ENCODE measurements around the gene COL27A1. TPM values are rescaled to one million over a fixed set of nuclear protein-coding genes. Genes with fewer than 3 reads are reported as not detected.

COL27A1 gene
- total and polyA plus RNA-seq, 12 donors: 3.0 to 99.8 (median 11.9) TPM

GRCh38 chr9:114294664-114295063, 139.3 kb downstream of the COL27A1 start:
- no peaks in the 10 kb centered on the region for H3K4me1 ChIP-seq (replicated peaks in 1 of 2)
- TF ChIP-seq POLR2A (IDR thresholded peaks at IDR 0.05) (no peak), CTCF (IDR thresholded peaks at IDR 0.05) (no peak)
- H3K27ac ChIP-seq: no peak overlapping the region
- peaks cover 0 to 5% (median 0%) of the 10 kb centered on the region in 3 donors for H3K9me3 ChIP-seq (replicated peaks in 1 of 3)
- intact Hi-C loops (cut with DNase I): no loop called here
- H3K4me3 ChIP-seq: no peak overlapping the region
- H3K27me3 ChIP-seq: no peaks in the 10 kb centered on the region
- peaks cover 0 to 15% of the 10 kb centered on the region in 2 donors for H3K36me3 ChIP-seq (replicated peaks in 1 of 2)
- no peak for DNase-seq

GRCh38 chr9:114296338-114296737, 141.0 kb downstream of the COL27A1 start:
- peaks cover 0 to 5% (median 0%) of the 10 kb centered on the region in 3 donors for H3K9me3 ChIP-seq (replicated peaks in 1 of 3)
- DNase-seq: no peak
- peaks cover 0 to 19% of the 10 kb centered on the region in 2 donors for H3K36me3 ChIP-seq (replicated peaks in 1 of 2)
- H3K4me1 ChIP-seq (replicated peaks in 1 of 2): no peaks in the 10 kb centered on the region
- intact Hi-C loops (cut with DNase I): no loop called here
- H3K27ac ChIP-seq: no peak overlapping the region
- H3K27me3 ChIP-seq: no peaks in the 10 kb centered on the region
- no peak overlapping the region for H3K4me3 ChIP-seq
- WGBS, 4 donors: 96 to 100% (median 98%) methylated on average over 1 of the region's 1 CpG
- TF ChIP-seq CTCF (IDR thresholded peaks at IDR 0.05) (no peak), POLR2A (IDR thresholded peaks at IDR 0.05) (no peak)

DNA sequence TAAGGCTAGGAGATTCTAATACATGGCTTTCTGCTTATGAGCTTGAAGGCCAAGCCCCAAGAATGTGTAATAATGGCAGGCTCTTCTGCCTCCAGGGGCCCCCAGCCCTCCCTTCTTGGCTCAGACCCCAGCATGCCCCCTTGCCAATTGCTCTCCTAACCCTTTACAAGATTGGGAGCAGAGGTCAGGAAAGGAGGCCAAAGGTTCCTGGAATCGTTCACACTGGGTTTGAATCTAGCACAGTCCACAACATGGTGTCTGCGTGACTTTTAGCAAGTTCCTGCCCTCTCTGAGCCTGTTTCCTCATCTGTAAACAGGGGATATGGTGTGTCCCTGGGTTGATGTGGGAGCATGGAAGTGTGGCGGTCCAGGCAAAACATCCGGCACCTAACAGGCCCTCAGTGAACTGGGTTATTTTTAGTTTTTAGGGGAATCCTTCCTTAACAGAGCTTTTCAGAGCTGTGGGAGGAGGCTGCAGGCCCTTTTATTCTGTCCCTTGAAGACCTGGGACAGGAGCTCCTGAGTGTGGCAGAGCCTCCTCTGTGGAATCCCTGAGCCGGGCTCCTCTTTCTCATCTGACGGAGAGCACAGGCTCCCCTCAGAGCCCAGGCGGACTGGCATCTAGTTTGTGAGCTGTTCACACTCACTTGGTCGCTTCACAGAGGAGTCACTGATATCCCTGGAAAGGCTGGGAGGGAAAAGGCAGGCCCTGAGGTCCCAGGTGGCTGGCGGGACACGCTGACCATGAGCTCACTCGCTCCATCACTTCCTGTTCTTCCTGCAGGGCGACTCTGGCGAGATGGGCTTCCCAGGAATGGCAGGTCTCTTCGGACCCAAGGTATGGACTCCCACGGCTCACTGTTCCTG, 144.2 kb downstream of the COL27A1 start:
- Histone ChIP-seq H3K36me3 (replicated peaks in 1 of 2) (peaks cover 0 to 19% of the 10 kb centered on the region in 2 donors), H3K4me3 (no peak overlapping the region), H3K9me3 (replicated peaks in 1 of 3) (peaks cover 0 to 5% (median 0%) of the 10 kb centered on the region in 3 donors), H3K4me1 (replicated peaks in 1 of 2) (no peaks in the 10 kb centered on the region), H3K27me3 (no peaks in the 10 kb centered on the region), H3K27ac (no peak overlapping the region)
- TF ChIP-seq POLR2A (IDR thresholded peaks at IDR 0.05) (no peak), CTCF (IDR thresholded peaks at IDR 0.05) (no peak)
- 87 to 91% (median 88%) methylated on average over 12 to 15 of the region's 15 CpGs for WGBS, 4 donors
- intact Hi-C loops (cut with DNase I): no loop called here
- DNase-seq: peak in 5 of 7 donors; percentile 9 to 41 (median 10)

DNA sequence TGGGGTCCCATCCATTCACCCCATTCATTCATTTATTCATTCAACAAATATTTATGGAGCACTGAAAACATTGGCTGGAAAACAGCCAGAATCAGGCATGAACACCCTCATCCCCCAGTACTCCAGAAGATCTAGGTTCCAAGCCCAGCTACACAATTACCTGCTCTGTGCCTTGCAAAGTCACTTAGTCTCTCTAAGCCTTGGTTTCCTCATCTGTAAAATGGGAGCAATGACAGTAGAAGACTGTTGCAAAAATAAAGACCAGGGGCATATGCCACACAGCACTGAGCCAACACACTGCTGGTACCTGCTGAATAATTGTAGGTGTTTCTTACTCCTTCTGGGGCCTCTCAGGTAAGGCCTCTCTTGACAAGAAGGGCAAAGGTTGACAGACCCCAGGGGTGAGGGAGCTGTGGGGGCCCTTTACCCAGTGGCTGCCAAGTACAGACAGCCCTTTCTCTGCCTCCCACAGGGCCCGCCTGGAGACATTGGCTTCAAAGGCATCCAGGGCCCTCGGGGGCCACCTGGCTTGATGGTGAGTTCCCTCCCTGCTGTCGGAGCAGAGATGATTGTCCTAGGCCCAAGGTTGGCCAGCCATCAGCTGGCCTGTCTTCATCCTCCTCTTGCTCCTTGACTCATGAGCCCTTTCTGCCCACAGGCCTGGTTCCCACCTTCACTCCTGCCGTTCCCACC, 145.0 kb downstream of the COL27A1 start:
- intact Hi-C loops (cut with DNase I): no loop called here
- 75 to 97% (median 94%) methylated on average over 2 to 4 of the region's 4 CpGs for WGBS, 4 donors
- peak in 3 of 7 donors; percentile 7 to 14 (median 13) for DNase-seq

More for the DNA sequence above, 145.0 kb downstream of the COL27A1 start:
- peaks cover 0 to 15% of the 10 kb centered on the region in 2 donors for H3K36me3 ChIP-seq (replicated peaks in 1 of 2)
- H3K27ac ChIP-seq: no peak overlapping the region
- TF ChIP-seq CTCF (IDR thresholded peaks at IDR 0.05) (no peak), POLR2A (IDR thresholded peaks at IDR 0.05) (no peak)
- no peaks in the 10 kb centered on the region for H3K27me3 ChIP-seq
- H3K9me3 ChIP-seq (replicated peaks in 1 of 3): no peaks in the 10 kb centered on the region
- no peak overlapping the region for H3K4me3 ChIP-seq
- no peaks in the 10 kb centered on the region for H3K4me1 ChIP-seq (replicated peaks in 1 of 2)

All from adrenal gland (tissue), 12 donors.